Neural cell (in vitro differentiated cells): Measurements from ENCODE around the gene TMEM201.

ENCODE experiments used
- CTCF ChIP-seq: fragments of 450-650 bp; IDR thresholded peaks from 2 replicates; pipeline ENCODE4 v1.5.1; 2014; ENCODE audit warnings: antibody characterized with exemption, mild to moderate bottlenecking, moderate library complexity; ENCODE audit not compliant: poor library complexity, severe bottlenecking
- EP300 ChIP-seq: fragments of 450-650 bp; conservative IDR thresholded peaks from 2 replicates; pipeline ENCODE4 v1.6.1; 2014; ENCODE audit warnings: antibody characterized with exemption, mild to moderate bottlenecking, moderate library complexity; ENCODE audit not compliant: poor library complexity, severe bottlenecking
- EZH2 ChIP-seq: fragments of 200-600, 300-800 bp; shearing (Covaris generic), sonication (generic); IDR thresholded peaks from 2 replicates; pipeline ENCODE4 v1.6.1; 2014; ENCODE audit warnings: antibody characterized with exemption, low read length, borderline replicate concordance, mild to moderate bottlenecking; ENCODE audit not compliant: insufficient read depth, poor library complexity, severe bottlenecking
- MXI1 ChIP-seq: fragments of 450-650 bp; conservative IDR thresholded peaks from 2 replicates; pipeline ENCODE4 v1.6.1; 2014; ENCODE audit warnings: antibody characterized with exemption, mild to moderate bottlenecking; ENCODE audit not compliant: poor library complexity, severe bottlenecking
- POLR2AphosphoS5 ChIP-seq: IDR thresholded peaks from 2 replicates; pipeline ENCODE4 v1.6.1; 2012
- RAD21 ChIP-seq: fragments of 450-650 bp; conservative IDR thresholded peaks from 2 replicates; pipeline ENCODE4 v1.6.1; 2014; ENCODE audit warnings: antibody characterized with exemption, mild to moderate bottlenecking, moderate library complexity
- SMC3 ChIP-seq: fragments of 450-650 bp; conservative IDR thresholded peaks from 2 replicates; pipeline ENCODE4 v1.6.1; 2014; ENCODE audit warnings: antibody characterized with exemption, mild to moderate bottlenecking, moderate library complexity; ENCODE audit not compliant: poor library complexity
- TAF1 ChIP-seq: IDR thresholded peaks from 2 replicates; pipeline ENCODE4 v1.6.1; 2012; ENCODE audit warnings: low read depth
- TF ChIP-seq, protein P1 (sequence below): IDR thresholded peaks from 2 replicates; pipeline ENCODE4 v1.6.1; 2012; ENCODE audit warnings: borderline replicate concordance

DNA sequence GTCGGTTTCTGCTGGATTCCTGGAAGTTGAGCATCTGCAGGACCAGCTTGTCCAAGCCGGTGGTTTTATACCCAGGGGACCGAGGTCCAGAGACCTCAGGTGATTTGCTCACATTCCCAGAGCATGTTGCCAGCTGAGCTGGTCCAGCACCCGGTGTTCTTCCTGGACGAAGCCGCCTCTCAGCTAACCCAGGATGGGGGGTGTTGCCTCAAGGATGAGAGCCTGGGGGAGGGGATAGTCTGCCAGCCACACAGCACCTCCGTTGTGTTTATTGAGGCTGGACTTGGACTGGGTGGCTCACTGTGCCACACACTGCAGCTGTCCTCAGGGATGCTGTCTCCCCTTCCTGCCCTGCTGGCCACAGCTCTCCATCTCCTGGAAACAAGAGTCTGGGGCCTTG, 1.5 kb downstream of the TMEM201 start:
- TF ChIP-seq MXI1 (no peak), CTCF (no peak), RAD21 (no peak), EZH2 (no peak), POLR2AphosphoS5 (no peak), TAF1 (no peak), EP300 (no peak), SMC3 (no peak)
- TF ChIP-seq, protein P1, sequence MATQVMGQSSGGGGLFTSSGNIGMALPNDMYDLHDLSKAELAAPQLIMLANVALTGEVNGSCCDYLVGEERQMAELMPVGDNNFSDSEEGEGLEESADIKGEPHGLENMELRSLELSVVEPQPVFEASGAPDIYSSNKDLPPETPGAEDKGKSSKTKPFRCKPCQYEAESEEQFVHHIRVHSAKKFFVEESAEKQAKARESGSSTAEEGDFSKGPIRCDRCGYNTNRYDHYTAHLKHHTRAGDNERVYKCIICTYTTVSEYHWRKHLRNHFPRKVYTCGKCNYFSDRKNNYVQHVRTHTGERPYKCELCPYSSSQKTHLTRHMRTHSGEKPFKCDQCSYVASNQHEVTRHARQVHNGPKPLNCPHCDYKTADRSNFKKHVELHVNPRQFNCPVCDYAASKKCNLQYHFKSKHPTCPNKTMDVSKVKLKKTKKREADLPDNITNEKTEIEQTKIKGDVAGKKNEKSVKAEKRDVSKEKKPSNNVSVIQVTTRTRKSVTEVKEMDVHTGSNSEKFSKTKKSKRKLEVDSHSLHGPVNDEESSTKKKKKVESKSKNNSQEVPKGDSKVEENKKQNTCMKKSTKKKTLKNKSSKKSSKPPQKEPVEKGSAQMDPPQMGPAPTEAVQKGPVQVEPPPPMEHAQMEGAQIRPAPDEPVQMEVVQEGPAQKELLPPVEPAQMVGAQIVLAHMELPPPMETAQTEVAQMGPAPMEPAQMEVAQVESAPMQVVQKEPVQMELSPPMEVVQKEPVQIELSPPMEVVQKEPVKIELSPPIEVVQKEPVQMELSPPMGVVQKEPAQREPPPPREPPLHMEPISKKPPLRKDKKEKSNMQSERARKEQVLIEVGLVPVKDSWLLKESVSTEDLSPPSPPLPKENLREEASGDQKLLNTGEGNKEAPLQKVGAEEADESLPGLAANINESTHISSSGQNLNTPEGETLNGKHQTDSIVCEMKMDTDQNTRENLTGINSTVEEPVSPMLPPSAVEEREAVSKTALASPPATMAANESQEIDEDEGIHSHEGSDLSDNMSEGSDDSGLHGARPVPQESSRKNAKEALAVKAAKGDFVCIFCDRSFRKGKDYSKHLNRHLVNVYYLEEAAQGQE, result no peak
